Smooth muscle cell of trachea (primary cell): ENCODE measurements around the gene FLOT1. TPM values are rescaled to one million over a fixed set of nuclear protein-coding genes. Genes with fewer than 3 reads are reported as not detected.

Experiments
- total RNA-seq: library from RNA; depleted of rRNA; stranded (reverse); fragments of >200 nt; gene quantifications from 2 replicates; pipeline ENCODE4 v1.2.1, GENCODE V29; 2014

Gene FLOT1
- 122 and 134 TPM in 2 replicates for total RNA-seq

GRCh38 chr6:30742316-30743098 lies at the start of gene FLOT1:
TSS of gene FLOT1 (minus strand) at chr6:30742687. CDS start at chr6:30742189, 498 bp downstream.

GRCh38 chr6:30744054-30744805 lies 1.7 kb upstream of the FLOT1 start, which contains the start of gene IER3:
TSS of gene IER3 (minus strand) at chr6:30744547. CDS start at chr6:30744518, 29 bp downstream.

GRCh38 chr6:30719791-30720737 lies 22.4 kb downstream of the FLOT1 start, which contains the start of gene TUBB:
TSS of gene TUBB (plus strand) at chr6:30720352. CDS start at chr6:30720507, 155 bp downstream.

GRCh38 chr6:30717129-30717844 lies 25.2 kb downstream of the FLOT1 start, which contains the start of gene MDC1:
TSS of gene MDC1 (minus strand) at chr6:30717281. CDS start at chr6:30715175, 2,106 bp downstream.

GRCh38 chr6:30690403-30691207 lies 51.9 kb downstream of the FLOT1 start, which contains the start of gene NRM:
TSS of gene NRM (minus strand) at chr6:30690984. CDS start at chr6:30690974, 10 bp downstream.

GRCh38 chr6:30686009-30686907 lies 56.2 kb downstream of the FLOT1 start, which contains the start of gene PPP1R18:
TSS of gene PPP1R18 (minus strand) at chr6:30686645. CDS start at chr6:30686018, 627 bp downstream.

Other genes with a start within 250 kb of the FLOT1 start
- 66.9 and 78.9 TPM in 2 replicates for gene GNL1, start 186.2 kb downstream of the FLOT1 start, total RNA-seq
- gene PRR3, start 185.4 kb downstream of the FLOT1 start, total RNA-seq = 4.1 and 5.1 TPM in 2 replicates
- gene ABCF1, start 171.2 kb downstream of the FLOT1 start, total RNA-seq = 38.4 and 58.2 TPM in 2 replicates
- gene PPP1R10, start 125.4 kb downstream of the FLOT1 start, total RNA-seq = 22.4 and 23.5 TPM in 2 replicates
- gene MRPS18B, start 124.8 kb downstream of the FLOT1 start, total RNA-seq = 56.9 and 72.3 TPM in 2 replicates
- gene ATAT1, start 115.8 kb downstream of the FLOT1 start, total RNA-seq = 3.0 and 6.3 TPM in 2 replicates
- gene C6orf136, start 95.6 kb downstream of the FLOT1 start, total RNA-seq = 3.2 and 6.0 TPM in 2 replicates
- gene DHX16, start 69.7 kb downstream of the FLOT1 start, total RNA-seq = 31.7 and 37.1 TPM in 2 replicates
- 46.5 and 75.9 TPM in 2 replicates for gene PPP1R18, start 56.0 kb downstream of the FLOT1 start, total RNA-seq
- 3.1 and 4.9 TPM in 2 replicates for gene NRM, start 51.7 kb downstream of the FLOT1 start, total RNA-seq
- 5.3 and 10.9 TPM in 2 replicates for gene MDC1, start 25.4 kb downstream of the FLOT1 start, total RNA-seq
- 916 and 957 TPM in 2 replicates for gene TUBB, start 22.3 kb downstream of the FLOT1 start, total RNA-seq
- 14.7 and 23.0 TPM in 2 replicates for gene IER3, start 1.9 kb upstream of the FLOT1 start, total RNA-seq
- gene DDR1, start 141.8 kb upstream of the FLOT1 start, total RNA-seq = 10.6 and 26.8 TPM in 2 replicates
- 8.8 and 9.6 TPM in 2 replicates for gene GTF2H4, start 165.5 kb upstream of the FLOT1 start, total RNA-seq
- gene VARS2, start 171.6 kb upstream of the FLOT1 start, total RNA-seq = 17.0 and 24.3 TPM in 2 replicates
- gene SFTA2, start 189.5 kb upstream of the FLOT1 start, total RNA-seq = not detected in 2 replicates
- gene MUCL3, start 198.3 kb upstream of the FLOT1 start, total RNA-seq = not detected in 2 replicates
- not detected in 2 replicates for gene MUC21, start 241.0 kb upstream of the FLOT1 start, total RNA-seq